Measurements from ENCODE around the gene ARSI. TPM values are rescaled to one million over a fixed set of nuclear protein-coding genes. Genes with fewer than 3 reads are reported as not detected.

ARSI gene
- total RNA-seq, 2 donors from 2014 or later, result 2.4 to 2.7 TPM

GRCh38 chr5:150246429-150246828 lies 56.3 kb downstream of the ARSI start:
- no peak for DNase-seq
- WGBS, 2 experiments (ENCODE audit: insufficient coverage in 1 of 2, insufficient read length in 1 of 2), result 90 to 100% methylated on average over 3 to 5 of the region's 5 CpGs
- Histone ChIP-seq H3K27me3 (ENCODE audit: control insufficient read depth, insufficient read depth, low read length, poor library complexity, severe bottlenecking) (no peaks in the 10 kb centered on the region), H3K4me1 (ENCODE audit: control insufficient read depth, insufficient read depth, low read length) (peaks cover 4% of the 10 kb centered on the region), H3K9me3 (ENCODE audit: control insufficient read depth, low read length) (no peaks in the 10 kb centered on the region), H3K9ac (ENCODE audit: extremely low read depth, low read length, poor library complexity, severe bottlenecking) (no peak overlapping the region), H3K36me3 (ENCODE audit: control insufficient read depth, insufficient read depth, low read length) (no peaks in the 10 kb centered on the region), H3K27ac (ENCODE audit: low read depth, low read length) (no peak overlapping the region), H3K4me3 (ENCODE audit: low read length) (no peak overlapping the region)
- Mint-ChIP-seq H3K27ac (no peak overlapping the region), H3K36me3 (ENCODE audit: low read depth) (no peaks in the 10 kb centered on the region), H3K27me3 (ENCODE audit: insufficient read depth) (peaks cover 12% of the 10 kb centered on the region), H3K4me3 (no peak overlapping the region), H3K4me1 (peaks cover 6% of the 10 kb centered on the region), H3K9me3 (no peaks in the 10 kb centered on the region)
- TF ChIP-seq, protein P1, sequence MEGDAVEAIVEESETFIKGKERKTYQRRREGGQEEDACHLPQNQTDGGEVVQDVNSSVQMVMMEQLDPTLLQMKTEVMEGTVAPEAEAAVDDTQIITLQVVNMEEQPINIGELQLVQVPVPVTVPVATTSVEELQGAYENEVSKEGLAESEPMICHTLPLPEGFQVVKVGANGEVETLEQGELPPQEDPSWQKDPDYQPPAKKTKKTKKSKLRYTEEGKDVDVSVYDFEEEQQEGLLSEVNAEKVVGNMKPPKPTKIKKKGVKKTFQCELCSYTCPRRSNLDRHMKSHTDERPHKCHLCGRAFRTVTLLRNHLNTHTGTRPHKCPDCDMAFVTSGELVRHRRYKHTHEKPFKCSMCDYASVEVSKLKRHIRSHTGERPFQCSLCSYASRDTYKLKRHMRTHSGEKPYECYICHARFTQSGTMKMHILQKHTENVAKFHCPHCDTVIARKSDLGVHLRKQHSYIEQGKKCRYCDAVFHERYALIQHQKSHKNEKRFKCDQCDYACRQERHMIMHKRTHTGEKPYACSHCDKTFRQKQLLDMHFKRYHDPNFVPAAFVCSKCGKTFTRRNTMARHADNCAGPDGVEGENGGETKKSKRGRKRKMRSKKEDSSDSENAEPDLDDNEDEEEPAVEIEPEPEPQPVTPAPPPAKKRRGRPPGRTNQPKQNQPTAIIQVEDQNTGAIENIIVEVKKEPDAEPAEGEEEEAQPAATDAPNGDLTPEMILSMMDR (conservative IDR thresholded peaks at IDR 0.05), result no peak

Other genes with a start within 250 kb of the ARSI start
- not detected for gene CSF1R, start 216.4 kb downstream of the ARSI start, total RNA-seq
- gene PDGFRB, start 147.1 kb downstream of the ARSI start, total RNA-seq, result 1 to 10 TPM; 4.1 to 6.5 TPM
- gene CDX1, start 136.1 kb downstream of the ARSI start, total RNA-seq, result not detected
- not detected for gene SLC6A7, start 112.8 kb downstream of the ARSI start, total RNA-seq
- gene CAMK2A, start 13.1 kb downstream of the ARSI start, total RNA-seq, result under 1 TPM; 0.31 to 0.49 TPM
- gene TCOF1, start 54.8 kb upstream of the ARSI start, total RNA-seq, result 100 to 1,000 TPM in 1 of 2 donors, 10 to 100 TPM in 1; 88.8 to 107 TPM
- 10 to 100 TPM; 12.4 to 20.0 TPM for gene CD74, start 110.0 kb upstream of the ARSI start, total RNA-seq
- gene RPS14, start 146.8 kb upstream of the ARSI start, total RNA-seq, result 1,000 to 10,000 TPM; 2,313 to 2,316 TPM
- gene NDST1, start 205.2 kb upstream of the ARSI start, total RNA-seq, result 10 to 100 TPM; 53.3 to 71.7 TPM

Measured in endodermal cell (in vitro differentiated cells).